Activated naive CD8-positive, alpha-beta T cell treated with anti-CD3 and anti-CD28 coated beads, Interleukin-2, amount 50 U/mL, for 24 hours (primary cell): ENCODE measurements around the gene SNX32.

ENCODE experiments used
- ATAC-seq: fragments of 150-1000 bp; cut with Tn5 transposase; one replicate; pipeline ENCODE4 v1.10.0; 2021
- DNase-seq: peaks from one replicate; pipeline ENCODE4 v3.0.0; 2021
- H3K27ac Mint-ChIP-seq: one replicate; pipeline ENCODE4 v1.8.0; 2021; ENCODE audit warnings: mild to moderate bottlenecking, mixed read lengths
- H3K27me3 Mint-ChIP-seq: one replicate; pipeline ENCODE4 v1.8.0; 2021; ENCODE audit warnings: mixed read lengths
- H3K36me3 Mint-ChIP-seq: one replicate; pipeline ENCODE4 v1.8.0; 2021; ENCODE audit warnings: low read depth, mixed read lengths
- H3K4me1 Mint-ChIP-seq: one replicate; pipeline ENCODE4 v1.8.0; 2021; ENCODE audit warnings: mixed read lengths
- H3K4me3 Mint-ChIP-seq: one replicate; pipeline ENCODE4 v1.8.0; 2021; ENCODE audit warnings: mild to moderate bottlenecking, moderate library complexity, mixed read lengths
- H3K9me3 Mint-ChIP-seq: one replicate; pipeline ENCODE4 v1.8.0; 2021; ENCODE audit warnings: mixed read lengths

SNX32 gene

GRCh38 chr11:65854161-65854592, 20.4 kb downstream of the SNX32 start:
- Mint-ChIP-seq H3K27ac (peak overlapping the region; percentile 68), H3K4me1 (peaks cover 32% of the 10 kb centered on the region), H3K4me3 (peak overlapping the region; percentile 54), H3K27me3 (no peaks in the 10 kb centered on the region), H3K9me3 (peaks cover 4% of the 10 kb centered on the region), H3K36me3 (peaks cover 52% of the 10 kb centered on the region)
- ATAC-seq (no peak), DNase-seq (no peak)

DNA sequence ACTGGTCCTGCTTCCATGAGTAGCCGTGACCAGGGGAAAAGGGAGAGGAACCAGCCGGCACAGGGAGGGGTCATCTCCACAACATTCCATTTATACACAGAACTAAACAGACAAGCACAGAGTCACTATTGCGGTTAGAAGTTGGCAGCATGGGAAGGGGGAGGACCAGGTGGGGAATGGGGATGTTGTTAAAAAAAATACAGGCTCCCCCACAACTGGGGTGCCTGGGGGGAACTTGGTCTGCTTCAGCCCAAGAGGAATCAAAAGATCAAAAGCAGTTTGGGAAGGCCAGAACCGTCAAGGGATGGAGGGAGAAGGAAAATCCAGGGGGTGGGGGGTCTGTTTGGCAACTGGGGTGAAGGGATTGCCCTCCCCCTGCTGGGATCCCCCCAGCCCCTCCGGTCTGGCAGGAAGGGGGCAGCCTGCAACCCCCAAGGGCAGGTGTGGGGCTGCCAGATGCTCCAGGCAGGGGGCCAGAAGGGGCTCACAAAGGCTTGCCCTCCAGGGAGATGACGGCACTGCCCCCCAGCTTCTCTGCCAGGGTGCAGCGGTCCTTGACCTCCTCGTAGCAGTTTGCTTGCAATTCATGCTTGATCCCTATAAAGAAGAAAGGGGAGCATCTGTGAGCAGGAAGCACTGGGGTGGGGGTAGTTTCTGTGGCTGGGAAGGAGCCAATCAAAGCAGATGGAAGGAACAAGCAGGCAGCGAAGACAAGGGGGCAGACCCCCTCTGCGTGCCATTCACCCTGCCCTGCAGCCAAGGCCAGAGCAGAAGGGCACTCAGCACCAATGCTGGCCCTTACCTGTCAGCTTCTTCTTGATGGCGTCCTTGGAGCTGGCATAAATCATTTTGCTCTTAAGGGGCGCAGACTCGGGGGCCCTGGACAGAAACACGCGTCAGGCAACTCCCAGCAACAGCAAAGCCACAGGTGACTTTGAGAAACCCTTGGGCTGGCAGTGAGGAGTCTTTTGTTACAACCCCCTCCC, 21.4 kb downstream of the SNX32 start:
- DNase-seq (no peak), ATAC-seq (no peak)
- H3K27me3 Mint-ChIP-seq, result no peaks in the 10 kb centered on the region
- H3K27ac Mint-ChIP-seq, result peak overlapping the region; percentile 92
- H3K4me3 Mint-ChIP-seq, result peak overlapping the region; percentile 97
- peaks cover 4% of the 10 kb centered on the region for H3K9me3 Mint-ChIP-seq
- peaks cover 36% of the 10 kb centered on the region for H3K4me1 Mint-ChIP-seq
- H3K36me3 Mint-ChIP-seq, result peaks cover 52% of the 10 kb centered on the region

DNA sequence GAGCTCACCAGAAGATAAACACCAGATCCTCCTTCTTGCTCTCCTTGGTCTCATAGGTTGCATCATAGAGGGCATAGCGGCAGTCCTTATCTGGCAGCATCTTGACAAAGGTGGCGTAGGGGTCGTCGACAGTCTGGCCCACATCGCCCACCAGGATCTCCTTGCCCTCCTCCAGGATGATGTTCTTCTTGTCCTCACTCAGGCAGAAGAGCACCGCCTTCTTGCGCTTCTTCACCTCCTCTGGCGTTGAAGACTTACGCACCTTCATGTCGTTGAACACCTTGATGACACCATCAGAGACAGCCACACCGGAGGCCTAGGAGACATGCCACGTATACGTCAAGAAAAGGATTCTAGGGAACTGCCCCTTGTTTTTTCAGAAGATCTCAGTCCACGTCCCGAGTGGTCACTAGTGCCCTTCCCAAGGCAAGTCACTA, 22.2 kb downstream of the SNX32 start:
- Mint-ChIP-seq H3K4me1 (peaks cover 38% of the 10 kb centered on the region), H3K27ac (peak overlapping the region; percentile 92), H3K4me3 (peak overlapping the region; percentile 97), H3K27me3 (no peaks in the 10 kb centered on the region), H3K9me3 (peaks cover 4% of the 10 kb centered on the region), H3K36me3 (peaks cover 53% of the 10 kb centered on the region)
- ATAC-seq, result no peak
- DNase-seq, result no peak

DNA sequence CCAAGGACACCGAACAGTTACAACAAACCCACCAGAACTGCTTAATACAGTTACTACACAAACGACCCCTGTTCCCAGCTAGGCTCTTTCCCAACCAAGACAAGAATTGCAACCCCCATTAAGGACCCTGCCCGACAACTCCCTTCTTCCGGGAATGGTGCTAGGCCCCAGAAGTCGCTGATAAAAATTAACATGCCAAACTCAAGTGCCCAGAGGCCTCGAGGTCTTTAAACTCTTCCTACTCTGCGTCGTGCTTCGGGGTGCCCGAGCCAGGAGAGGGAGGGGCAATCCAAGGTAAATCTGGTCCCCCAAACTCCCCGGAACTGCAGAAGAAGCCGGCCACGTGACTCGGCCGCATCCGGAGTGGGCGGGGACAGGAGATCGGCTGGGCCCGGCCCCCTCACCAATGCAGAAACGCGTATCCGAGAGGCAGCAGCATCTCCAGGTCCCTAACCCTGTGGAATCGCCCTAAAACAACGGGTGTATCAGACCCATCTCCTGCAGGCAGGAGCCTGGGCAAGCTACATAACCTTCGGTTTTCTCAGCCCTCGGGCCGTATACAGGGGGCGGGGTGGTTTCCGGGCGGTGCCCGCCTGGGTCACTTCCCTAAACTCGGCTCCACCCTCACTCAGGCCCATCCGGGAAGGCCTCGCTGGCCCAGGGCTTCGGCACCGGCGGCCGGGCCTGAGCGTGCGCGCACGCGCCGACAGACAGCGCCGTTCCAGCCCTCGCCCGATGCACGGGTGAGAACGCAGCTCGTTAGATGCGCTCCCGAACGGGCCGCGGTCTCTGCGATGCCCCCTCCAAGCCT, 23.1 kb downstream of the SNX32 start:
- Mint-ChIP-seq H3K27ac (peak overlapping the region; percentile 92), H3K36me3 (peaks cover 54% of the 10 kb centered on the region), H3K9me3 (no peaks in the 10 kb centered on the region), H3K27me3 (no peaks in the 10 kb centered on the region), H3K4me1 (peaks cover 46% of the 10 kb centered on the region), H3K4me3 (peak overlapping the region; percentile 97)
- DNase-seq, result peak; percentile 88
- ATAC-seq, result peak; percentile 5

GRCh38 chr11:65857500-65857852, 23.7 kb downstream of the SNX32 start:
- DNase-seq, result no peak
- no peaks in the 10 kb centered on the region for H3K27me3 Mint-ChIP-seq
- no peak for ATAC-seq
- peak overlapping the region; percentile 97 for H3K4me3 Mint-ChIP-seq
- H3K36me3 Mint-ChIP-seq, result peaks cover 49% of the 10 kb centered on the region
- no peaks in the 10 kb centered on the region for H3K9me3 Mint-ChIP-seq
- peaks cover 48% of the 10 kb centered on the region for H3K4me1 Mint-ChIP-seq
- no peak overlapping the region for H3K27ac Mint-ChIP-seq

- Mint-ChIP-seq H3K9me3 (no peaks in the 10 kb centered on the region), H3K4me3 (peak within 1 kb of the TSS; percentile 97), H3K36me3 (peaks cover 51% of the 10 kb centered on the region), H3K4me1 (peaks cover 52% of the 10 kb centered on the region), H3K27me3 (no peaks in the 10 kb centered on the region), H3K27ac (peak within 1 kb of the TSS; percentile 94)
- DNase-seq (peak; percentile 97), ATAC-seq (peak; percentile 68)
Measured at GRCh38 chr11:65857853-65858680, 24.3 kb downstream of the SNX32 start, which contains the start of gene CFL1. CFL1 (minus strand) TSS chr11:65858180; CDS start chr11:65858099, 81 bp downstream.

GRCh38 chr11:65858681-65859087, 24.9 kb downstream of the SNX32 start:
- H3K27ac Mint-ChIP-seq, result peak overlapping the region; percentile 94
- ATAC-seq (no peak), DNase-seq (no peak)
- H3K27me3 Mint-ChIP-seq, result no peaks in the 10 kb centered on the region
- peak overlapping the region; percentile 95 for H3K4me3 Mint-ChIP-seq
- H3K36me3 Mint-ChIP-seq, result peaks cover 45% of the 10 kb centered on the region
- no peaks in the 10 kb centered on the region for H3K9me3 Mint-ChIP-seq
- peaks cover 52% of the 10 kb centered on the region for H3K4me1 Mint-ChIP-seq

- Mint-ChIP-seq H3K4me1 (peaks cover 50% of the 10 kb centered on the region), H3K4me3 (peak overlapping the region; percentile 95), H3K36me3 (peaks cover 40% of the 10 kb centered on the region), H3K9me3 (no peaks in the 10 kb centered on the region), H3K27ac (peak overlapping the region; percentile 94), H3K27me3 (no peaks in the 10 kb centered on the region)
- DNase-seq (peak; percentile 98), ATAC-seq (peak; percentile 75)
Measured at GRCh38 chr11:65859095-65859811, 25.5 kb downstream of the SNX32 start.

DNA sequence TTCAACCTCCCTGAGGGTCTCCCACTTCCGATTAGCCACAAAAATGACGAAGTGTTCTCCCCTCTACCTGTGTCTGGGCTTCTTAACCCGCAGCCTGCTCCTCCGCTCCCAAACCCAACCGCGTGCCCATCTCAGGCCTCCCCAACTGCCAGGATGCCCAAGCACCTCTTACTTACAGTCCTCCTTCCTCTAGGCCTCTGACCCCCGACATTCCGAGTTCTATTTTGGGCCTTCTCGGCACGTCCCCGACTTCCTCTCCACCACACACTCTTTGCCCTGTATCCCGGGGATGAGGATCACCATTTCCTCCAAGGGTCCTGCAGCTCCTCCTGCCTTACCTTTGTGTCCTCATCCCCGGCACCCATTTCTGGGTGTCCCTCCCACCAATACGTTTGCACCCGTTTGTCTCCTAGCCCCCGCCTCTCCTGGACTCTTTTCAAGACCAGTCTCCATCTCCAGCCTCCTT, 26.1 kb downstream of the SNX32 start:
- H3K4me3 Mint-ChIP-seq, result peak overlapping the region; percentile 95
- H3K36me3 Mint-ChIP-seq, result peaks cover 34% of the 10 kb centered on the region
- DNase-seq, result peak; percentile 57
- ATAC-seq, result no peak
- H3K27me3 Mint-ChIP-seq, result no peaks in the 10 kb centered on the region
- H3K27ac Mint-ChIP-seq, result peak overlapping the region; percentile 94
- no peaks in the 10 kb centered on the region for H3K9me3 Mint-ChIP-seq
- peaks cover 44% of the 10 kb centered on the region for H3K4me1 Mint-ChIP-seq

DNA sequence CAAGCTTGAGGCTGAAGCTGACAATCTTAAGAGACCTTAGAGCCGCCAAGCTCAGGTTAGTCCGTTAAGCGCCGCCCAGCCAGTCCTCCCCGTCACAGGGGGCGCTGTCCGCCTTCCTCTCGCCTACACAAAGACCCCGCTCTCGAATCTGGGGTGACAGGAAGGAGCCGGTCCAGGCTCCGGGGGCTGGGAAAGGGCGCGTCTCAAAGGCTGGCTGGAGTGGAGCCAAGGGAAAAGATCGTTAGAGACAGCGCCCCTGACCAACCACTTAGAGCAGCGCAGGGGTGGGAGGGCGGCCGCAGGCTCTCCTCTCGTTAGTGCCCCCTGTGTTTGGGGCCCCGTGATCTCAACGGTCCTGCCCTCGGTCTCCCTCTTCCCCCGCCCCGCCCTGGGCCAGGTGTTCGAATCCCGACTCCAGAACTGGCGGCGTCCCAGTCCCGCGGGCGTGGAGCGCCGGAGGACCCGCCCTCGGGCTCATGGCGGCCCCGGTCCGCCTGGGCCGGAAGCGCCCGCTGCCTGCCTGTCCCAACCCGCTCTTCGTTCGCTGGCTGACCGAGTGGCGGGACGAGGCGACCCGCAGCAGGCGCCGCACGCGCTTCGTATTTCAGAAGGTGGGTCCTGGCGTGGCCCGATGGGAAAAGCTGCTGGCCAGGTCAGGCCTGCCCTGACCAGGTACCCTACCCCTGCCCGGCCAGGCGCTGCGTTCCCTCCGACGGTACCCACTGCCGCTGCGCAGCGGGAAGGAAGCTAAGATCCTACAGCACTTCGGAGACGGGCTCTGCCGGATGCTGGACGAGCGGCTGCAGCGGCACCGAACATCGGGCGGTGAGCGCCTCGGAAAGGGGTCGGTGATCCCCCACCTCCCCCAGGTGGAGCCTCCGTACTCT, 26.8 kb downstream of the SNX32 start, which contains the start of gene MUS81:
Gene MUS81, plus strand, starts transcription at position 156 of the 887 bp plus-strand sequence. Its CDS starts 321 bp downstream, at position 477.
- peaks cover 31% of the 10 kb centered on the region for H3K36me3 Mint-ChIP-seq
- DNase-seq (peak; percentile 98), ATAC-seq (peak; percentile 48)
- peaks cover 39% of the 10 kb centered on the region for H3K4me1 Mint-ChIP-seq
- peak within 1 kb of the TSS; percentile 95 for H3K4me3 Mint-ChIP-seq
- no peaks in the 10 kb centered on the region for H3K27me3 Mint-ChIP-seq
- H3K9me3 Mint-ChIP-seq, result no peaks in the 10 kb centered on the region
- H3K27ac Mint-ChIP-seq, result peak within 1 kb of the TSS; percentile 94

GRCh38 chr11:65861165-65861505, 27.4 kb downstream of the SNX32 start:
- Mint-ChIP-seq H3K4me3 (peak overlapping the region; percentile 95), H3K9me3 (no peaks in the 10 kb centered on the region), H3K4me1 (peaks cover 33% of the 10 kb centered on the region), H3K27ac (peak overlapping the region; percentile 94), H3K27me3 (no peaks in the 10 kb centered on the region), H3K36me3 (peaks cover 25% of the 10 kb centered on the region)
- ATAC-seq (no peak), DNase-seq (no peak)

DNA sequence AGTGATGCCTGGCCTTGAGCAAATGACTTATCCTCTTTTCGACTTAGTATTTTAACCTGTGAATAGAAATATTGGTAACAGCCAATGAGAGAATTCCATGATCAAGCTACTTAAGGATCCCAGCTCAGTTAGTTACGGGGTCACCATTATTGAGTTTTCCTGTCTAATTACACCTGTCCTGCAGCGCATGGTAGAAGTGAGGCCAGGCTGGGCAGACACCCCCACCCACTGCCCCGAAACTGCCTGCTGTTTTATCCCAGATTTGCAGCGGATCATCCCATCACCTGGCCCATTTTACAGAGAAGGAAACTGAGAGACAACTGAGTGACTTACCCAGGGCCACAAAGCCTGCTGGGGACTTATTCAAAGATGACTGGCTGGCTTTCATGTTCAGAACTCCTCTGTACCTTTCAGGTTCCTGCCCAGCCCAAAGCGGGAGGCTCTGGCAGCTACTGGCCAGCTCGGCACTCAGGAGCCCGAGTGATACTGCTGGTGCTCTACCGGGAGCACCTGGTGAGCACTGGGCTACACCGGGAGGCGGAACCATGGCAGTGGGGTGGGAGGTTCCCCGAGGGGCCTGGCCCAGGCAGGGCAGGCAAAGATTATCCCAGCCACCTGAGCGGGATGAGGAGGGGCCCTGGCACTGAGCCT, 27.9 kb downstream of the SNX32 start:
- Mint-ChIP-seq H3K4me1 (peaks cover 28% of the 10 kb centered on the region), H3K9me3 (no peaks in the 10 kb centered on the region), H3K36me3 (peaks cover 22% of the 10 kb centered on the region), H3K27me3 (no peaks in the 10 kb centered on the region), H3K4me3 (peak overlapping the region; percentile 95), H3K27ac (peak overlapping the region; percentile 94)
- no peak for ATAC-seq
- no peak for DNase-seq
